Mammary epithelial cell (primary cell): ENCODE data around the gene ZNHIT1.

Source experiments
- CTCF ChIP-seq, 2 donors: IDR thresholded peaks in 1 of 2; conservative IDR thresholded peaks in 1 of 2; 2 replicates each; pipeline ENCODE4 v1.5.1; 2011 to 2012; ENCODE audit warnings: inconsistent platforms in 2 of 2, low read length in 2 of 2, mild to moderate bottlenecking in 2 of 2, control low read depth in 1 of 2, low read depth in 1 of 2; ENCODE audit not compliant: insufficient read depth in 1 of 2; ENCODE audit errors: extremely low read depth in 1 of 2
- EZH2 ChIP-seq: IDR thresholded peaks from 2 replicates; pipeline ENCODE4 v1.6.1; 2012; ENCODE audit warnings: low read length, inconsistent platforms, borderline replicate concordance

GRCh38 chr7:101172005-101172853 lies 45.7 kb upstream of the ZNHIT1 start:
- TF ChIP-seq CTCF (conservative IDR thresholded peaks at IDR 0.05 in 1 of 2, IDR thresholded peaks at IDR 0.05 in 1 of 2; ENCODE audit: extremely low read depth in 1 of 2, insufficient read depth in 1 of 2, low read depth in 1 of 2, low read length in 2 of 2) (no peak), EZH2 (peak; percentile 92)
